Measurements from ENCODE around the gene DNAL4. TPM values are rescaled to one million over a fixed set of nuclear protein-coding genes. Genes with fewer than 3 reads are reported as not detected.

Gene DNAL4
- total and polyA plus RNA-seq, 2 of the 4 experiments (the other 2 are of a cell fraction) = 6.1 to 12.1 TPM

DNA sequence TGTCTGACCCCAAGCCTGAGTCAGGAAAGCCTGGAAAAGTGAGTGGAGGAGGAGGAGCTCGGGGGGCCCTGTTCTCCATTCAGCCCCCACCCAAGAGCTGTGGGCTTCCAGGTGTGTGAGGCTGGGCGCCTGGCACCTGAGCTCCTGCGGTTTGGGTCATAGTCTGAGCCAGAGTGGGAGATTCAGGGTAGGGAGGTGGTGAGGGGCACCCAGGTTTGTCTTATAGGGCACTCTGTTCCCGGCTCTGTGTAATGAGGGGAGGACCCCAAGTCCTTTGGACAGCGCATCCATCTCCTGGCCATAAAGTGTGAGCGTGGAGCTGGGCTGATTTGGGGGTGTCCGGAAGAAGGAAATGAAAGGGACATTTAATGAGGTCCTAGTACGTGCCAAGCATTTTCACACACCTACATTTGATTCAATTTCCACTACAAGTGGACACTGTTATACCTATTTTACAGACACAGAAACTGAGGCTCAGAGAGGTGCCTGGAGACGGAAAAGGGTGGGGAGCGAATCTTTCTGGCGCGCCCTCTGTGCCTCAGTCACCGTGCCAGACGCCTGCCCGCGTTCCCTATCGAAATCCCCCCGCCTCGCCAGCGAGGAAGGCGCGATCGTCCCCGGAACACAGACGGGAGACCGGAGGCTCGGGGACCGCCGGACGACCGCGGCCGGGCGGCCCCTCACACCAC, 48.7 kb upstream of the DNAL4 start:
- H2AK5ac ChIP-seq (ENCODE audit: low read depth, low read length) = no peak overlapping the region
- no peak overlapping the region for H3K14ac ChIP-seq (replicated peaks; ENCODE audit: low read depth, low read length)
- H3K9me3 ChIP-seq (ENCODE audit: control insufficient read depth, insufficient read depth, low read length) = no peaks in the 10 kb centered on the region
- no peak overlapping the region for H2BK15ac ChIP-seq (ENCODE audit: low read depth, low read length)
- H3K9me1 ChIP-seq (ENCODE audit: insufficient read depth, low read length) = no peaks in the 10 kb centered on the region
- peak overlapping the region; percentile 89 for H2AFZ ChIP-seq (replicated peaks; ENCODE audit: low read length, poor library complexity)
- ChIA-PET CTCF (interaction anchor here (0.5 to 0.7 kb wide), 3 partner anchors 56 to 226 kb away, joined by 3 to 6 read pairs (median 3); no protein-coding TSS in a partner anchor), POLR2A (ENCODE audit: unreplicated experiment) (no interaction called here)
- no peak overlapping the region for H4K5ac ChIP-seq (ENCODE audit: low read depth, low read length)
- H2AK9ac ChIP-seq (replicated peaks; ENCODE audit: low read depth, low read length, poor library complexity) = peak overlapping the region; percentile 0
- DNase-seq = no peak
- peak overlapping the region; percentile 41 for H3K4me3 ChIP-seq (ENCODE audit: insufficient read depth, low read depth, low read length)
- no peaks in the 10 kb centered on the region for H3K36me3 ChIP-seq (ENCODE audit: control insufficient read depth, insufficient read depth, low read length)
- H3K4ac ChIP-seq (ENCODE audit: low read depth, low read length) = no peak overlapping the region
- H3K23ac ChIP-seq (ENCODE audit: low read depth, low read length) = peak overlapping the region; percentile 51; the same call in 1 of the 2 replicates
- H4K8ac ChIP-seq (ENCODE audit: low read depth in 2 of 2, low read length in 2 of 2) = no peak overlapping the region
- no peaks in the 10 kb centered on the region for H4K20me1 ChIP-seq (ENCODE audit: insufficient read depth, low read length)
- TF ChIP-seq CEBPB (IDR thresholded peaks at IDR 0.05; ENCODE audit: low read depth, low read length) = no peak
- TF ChIP-seq RCOR1 (IDR thresholded peaks at IDR 0.05; ENCODE audit: insufficient replicate concordance, low read length) = no peak
- TF ChIP-seq, protein P1, sequence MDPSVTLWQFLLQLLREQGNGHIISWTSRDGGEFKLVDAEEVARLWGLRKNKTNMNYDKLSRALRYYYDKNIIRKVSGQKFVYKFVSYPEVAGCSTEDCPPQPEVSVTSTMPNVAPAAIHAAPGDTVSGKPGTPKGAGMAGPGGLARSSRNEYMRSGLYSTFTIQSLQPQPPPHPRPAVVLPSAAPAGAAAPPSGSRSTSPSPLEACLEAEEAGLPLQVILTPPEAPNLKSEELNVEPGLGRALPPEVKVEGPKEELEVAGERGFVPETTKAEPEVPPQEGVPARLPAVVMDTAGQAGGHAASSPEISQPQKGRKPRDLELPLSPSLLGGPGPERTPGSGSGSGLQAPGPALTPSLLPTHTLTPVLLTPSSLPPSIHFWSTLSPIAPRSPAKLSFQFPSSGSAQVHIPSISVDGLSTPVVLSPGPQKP (IDR thresholded peaks at IDR 0.05; ENCODE audit: borderline replicate concordance, low read depth, low read length) = no peak
- TF ChIP-seq CHD1 (IDR thresholded peaks at IDR 0.05; ENCODE audit: low read depth, low read length) = no peak
- TF ChIP-seq SMC3 (IDR thresholded peaks at IDR 0.05; ENCODE audit: low read depth, low read length) = no peak
- no peak for TF ChIP-seq MXI1 (IDR thresholded peaks at IDR 0.05; ENCODE audit: borderline replicate concordance, low read depth, low read length)
- TF ChIP-seq FOS (IDR thresholded peaks at IDR 0.05; ENCODE audit: low read depth, low read length) = no peak
- TF ChIP-seq, protein P2, sequence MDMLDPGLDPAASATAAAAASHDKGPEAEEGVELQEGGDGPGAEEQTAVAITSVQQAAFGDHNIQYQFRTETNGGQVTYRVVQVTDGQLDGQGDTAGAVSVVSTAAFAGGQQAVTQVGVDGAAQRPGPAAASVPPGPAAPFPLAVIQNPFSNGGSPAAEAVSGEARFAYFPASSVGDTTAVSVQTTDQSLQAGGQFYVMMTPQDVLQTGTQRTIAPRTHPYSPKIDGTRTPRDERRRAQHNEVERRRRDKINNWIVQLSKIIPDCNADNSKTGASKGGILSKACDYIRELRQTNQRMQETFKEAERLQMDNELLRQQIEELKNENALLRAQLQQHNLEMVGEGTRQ (IDR thresholded peaks at IDR 0.05; ENCODE audit: low read depth, low read length) = no peak
- no peak overlapping the region for H3K18ac ChIP-seq (ENCODE audit: low read depth, low read length)
- 5% methylated on average over 16 of the region's 34 CpGs; no CpG with 5 or more reads in 1 of the 2 experiments for WGBS, 2 experiments (ENCODE audit: extremely low coverage in 2 of 2, insufficient read length in 1 of 2)
- no TSS peak for BruUV-seq (replicated peaks)
- H3K27ac ChIP-seq (ENCODE audit: insufficient read depth, low read length) = no peak overlapping the region
- dilution Hi-C loops (cut with HindIII; ENCODE audit: low sequenced_read_pairs, unreplicated experiment) (no loop called here), intact Hi-C loops (cut with micrococcal nuclease) (loop anchor here (5.0 kb wide), 1 partner anchor 55 kb away; no protein-coding TSS in a partner anchor), in situ Hi-C loops (cut with MboI; ENCODE audit: low sequenced_read_pairs) (no loop called here)
- no peak overlapping the region for H2BK20ac ChIP-seq (ENCODE audit: low read depth, low read length)
- no peak overlapping the region for H2BK5ac ChIP-seq (ENCODE audit: low read depth, low read length, poor library complexity, severe bottlenecking)
- peak overlapping the region; percentile 1; the same call in 1 of the 2 replicates for H3K4me2 ChIP-seq (ENCODE audit: low read depth, low read length)
- H4K91ac ChIP-seq (ENCODE audit: insufficient read depth, low read depth, low read length) = no peak overlapping the region
- H3K4me1 ChIP-seq (ENCODE audit: control insufficient read depth, insufficient read depth, low read length) = no peaks in the 10 kb centered on the region
- H3K9ac ChIP-seq (ENCODE audit: low read depth, low read length) = no peak overlapping the region
- H3K27me3 ChIP-seq (ENCODE audit: control insufficient read depth, insufficient read depth, low read length) = peaks cover 25% of the 10 kb centered on the region
- no peaks in the 10 kb centered on the region for H3K79me1 ChIP-seq (ENCODE audit: low read depth in 1 of 2, low read length in 2 of 2)
- no peak overlapping the region for H2BK120ac ChIP-seq (ENCODE audit: low read depth, low read length)
- H3K56ac ChIP-seq (ENCODE audit: extremely low read depth, insufficient read depth, low read length) = no peak overlapping the region
- ATAC-seq (ENCODE audit: low read depth) = no peak
